DMS153 treated with DMSO at 0.1 percent for 48 hours (cell line): ENCODE results near the gene BMERB1.
"Not testable (repeated sequence)": the region's sequence is repeated elsewhere in the genome, so short reads cannot be mapped to it uniquely, and the experiment has no call there.

Source experiments
- DNase-seq: peaks from one replicate; lab custom pipeline; 2025; ENCODE audit not compliant: unreplicated experiment; lab: John Stamatoyannopoulos, UW

Gene BMERB1

DNA sequence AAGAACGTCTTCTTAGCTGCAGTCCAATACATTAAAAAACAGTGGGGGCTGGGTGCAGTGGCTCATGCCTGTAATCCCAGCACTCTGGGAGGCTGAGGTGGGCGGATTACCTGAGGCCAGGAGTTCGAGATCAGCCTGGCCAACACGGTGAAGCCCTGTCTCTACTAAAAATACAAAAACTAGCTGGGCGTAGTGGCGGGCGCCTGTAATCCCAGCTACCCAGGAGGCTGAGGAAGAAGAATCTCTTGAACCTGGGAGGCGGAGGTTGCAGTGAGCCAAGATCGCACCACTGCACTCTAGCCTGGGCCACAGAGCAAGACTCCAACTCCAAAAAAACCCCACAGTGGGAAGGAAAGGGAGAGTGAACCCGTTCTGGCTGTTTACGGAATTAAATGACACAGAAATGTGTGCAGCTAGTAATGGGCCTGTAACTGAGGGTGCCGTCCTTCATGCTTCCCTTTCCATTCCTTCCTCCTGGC lies 172.9 kb downstream of the BMERB1 start:
- not testable (repeated sequence) for DNase-seq

DNA sequence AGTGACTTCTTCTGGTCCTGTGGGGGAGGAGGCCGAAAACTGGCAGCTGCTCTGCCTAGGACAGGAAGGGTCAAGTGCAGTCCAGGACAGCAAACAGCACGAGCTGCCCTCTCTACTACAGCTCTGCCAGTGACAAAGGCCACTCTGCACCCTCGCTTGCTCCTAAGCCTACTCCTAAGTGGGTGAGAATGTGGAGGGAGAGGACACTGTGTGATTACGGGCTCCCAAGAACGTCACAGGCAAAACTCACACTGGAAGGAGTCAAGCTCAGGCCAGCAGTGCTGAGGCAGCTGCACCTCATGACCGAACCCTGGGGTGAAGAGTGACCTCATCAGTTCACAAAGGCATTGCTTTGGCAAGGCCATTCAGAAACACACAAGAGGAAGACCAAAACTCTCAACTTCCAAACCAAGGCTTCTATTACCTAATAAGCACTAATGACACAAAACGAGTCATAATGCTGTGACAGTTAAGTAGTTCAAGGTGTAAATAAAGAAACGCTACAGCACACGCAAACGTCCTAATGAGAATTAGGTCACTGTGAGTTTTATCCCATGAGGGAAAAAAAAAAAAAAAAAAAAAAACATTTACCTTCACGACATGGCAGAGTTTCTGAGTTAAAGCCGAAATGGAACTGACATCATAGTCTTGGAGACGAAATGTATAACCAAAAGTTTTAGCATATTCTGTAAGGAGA lies 173.5 kb downstream of the BMERB1 start:
- no peak for DNase-seq

- no peak for DNase-seq
These were observed 174.3 kb downstream of the BMERB1 start for GRCh38 chr16:15608398-15609285.

DNA sequence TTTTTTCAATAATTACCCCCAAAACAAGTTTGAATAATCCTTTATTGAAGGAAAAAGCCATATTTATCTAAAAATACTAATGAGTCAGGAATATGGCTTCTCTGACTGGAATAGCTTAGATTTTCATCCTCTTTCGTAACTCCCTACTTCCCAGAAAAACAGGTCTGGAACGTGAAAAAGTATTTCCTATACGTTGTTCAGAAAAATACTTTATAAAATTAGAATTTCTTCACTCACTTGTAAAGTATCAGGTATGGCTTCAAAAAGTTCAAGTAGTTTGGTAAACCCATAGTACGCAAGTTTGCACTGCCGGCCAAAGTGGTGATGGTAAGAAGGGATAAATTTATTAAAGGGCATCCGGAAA lies 174.9 kb downstream of the BMERB1 start:
- no peak for DNase-seq

DNA sequence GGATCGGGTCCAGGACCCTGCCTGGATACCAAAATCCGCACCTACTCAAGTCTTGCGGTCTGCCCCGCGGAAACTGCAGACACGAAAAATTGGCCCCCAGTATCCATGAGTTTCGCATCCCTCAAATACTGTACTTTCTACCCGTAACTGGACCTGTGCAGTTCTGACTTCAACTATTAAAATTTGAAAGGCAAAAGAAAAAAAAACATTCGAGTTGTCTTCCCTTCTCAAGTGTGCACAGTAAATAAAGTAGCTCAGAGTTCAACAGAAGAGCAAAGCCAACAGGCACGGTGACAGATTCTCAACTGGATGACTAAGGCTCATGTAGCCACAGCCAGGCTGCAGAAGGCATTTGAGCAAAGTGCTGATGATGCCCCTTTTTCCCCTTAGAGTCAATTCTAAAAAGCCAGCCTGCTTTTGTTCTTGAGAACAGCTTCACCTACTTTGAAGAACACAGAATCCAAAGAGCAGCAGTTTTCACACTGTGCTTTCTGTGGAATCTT lies 176.0 kb downstream of the BMERB1 start:
- DNase-seq, result no peak

- DNase-seq, result no peak
These were observed 177.2 kb downstream of the BMERB1 start for GRCh38 chr16:15611610-15612009.

DNA sequence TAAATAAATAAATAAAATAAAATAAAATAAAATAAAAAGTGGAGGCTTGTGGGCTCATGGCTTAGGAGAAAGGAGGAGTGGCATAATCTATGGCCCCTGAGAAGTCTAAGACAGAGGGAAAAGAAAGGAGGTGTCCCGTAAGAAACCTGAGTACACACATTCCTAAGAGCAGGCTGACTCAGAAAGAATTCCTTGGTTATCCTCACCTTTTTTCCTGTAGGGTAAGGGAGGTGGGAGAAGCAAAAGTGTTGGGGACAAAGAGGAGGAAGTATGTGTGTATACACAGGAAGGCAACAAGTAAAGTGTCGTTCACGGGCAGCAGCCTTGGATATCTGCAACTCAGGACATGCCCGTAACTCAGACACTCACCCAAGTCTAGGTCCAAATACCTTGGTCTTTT lies 179.3 kb downstream of the BMERB1 start:
- DNase-seq, result no peak

- DNase-seq, result no peak
These were observed 181.6 kb downstream of the BMERB1 start for GRCh38 chr16:15616012-15616411.

GRCh38 chr16:15616475-15617165 lies 182.2 kb downstream of the BMERB1 start:
- DNase-seq, result no peak

- no peak for DNase-seq
These were observed 183.5 kb downstream of the BMERB1 start for GRCh38 chr16:15617901-15618300.

GRCh38 chr16:15618392-15618791 lies 184.0 kb downstream of the BMERB1 start:
- no peak for DNase-seq

DNA sequence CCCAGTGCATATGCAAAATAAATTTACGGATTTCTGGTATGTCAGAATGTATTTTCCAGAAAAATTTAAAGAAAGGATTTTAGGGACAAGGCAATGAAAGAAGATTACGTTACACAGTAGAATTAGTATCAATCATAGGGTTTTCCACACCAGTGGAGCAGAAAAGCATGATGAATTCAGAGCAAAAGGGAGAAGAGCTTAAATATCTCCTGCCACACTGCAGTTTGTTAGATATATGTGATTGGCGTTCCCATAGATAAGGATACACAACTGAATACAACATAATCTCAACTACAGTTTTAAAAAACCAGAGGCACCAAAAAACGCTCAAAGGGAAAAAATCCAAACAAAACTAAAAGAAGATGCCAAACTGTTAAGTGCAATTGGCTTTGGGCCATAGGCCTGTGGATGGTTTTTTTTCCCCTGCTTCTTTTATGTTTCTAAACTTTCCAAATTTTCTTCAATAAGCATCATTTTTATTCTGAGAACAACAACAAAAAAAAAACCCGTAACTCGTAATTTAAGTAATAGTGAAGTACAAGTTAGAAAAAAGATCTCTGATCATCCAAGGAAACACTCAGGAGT lies 186.3 kb downstream of the BMERB1 start:
- DNase-seq, result no peak

GRCh38 chr16:15621456-15621855 lies 187.1 kb downstream of the BMERB1 start:
- DNase-seq, result no peak

GRCh38 chr16:15621889-15622288 lies 187.5 kb downstream of the BMERB1 start:
- no peak for DNase-seq

- DNase-seq, result no peak
These were observed 197.5 kb downstream of the BMERB1 start for GRCh38 chr16:15631730-15632409.

DNA sequence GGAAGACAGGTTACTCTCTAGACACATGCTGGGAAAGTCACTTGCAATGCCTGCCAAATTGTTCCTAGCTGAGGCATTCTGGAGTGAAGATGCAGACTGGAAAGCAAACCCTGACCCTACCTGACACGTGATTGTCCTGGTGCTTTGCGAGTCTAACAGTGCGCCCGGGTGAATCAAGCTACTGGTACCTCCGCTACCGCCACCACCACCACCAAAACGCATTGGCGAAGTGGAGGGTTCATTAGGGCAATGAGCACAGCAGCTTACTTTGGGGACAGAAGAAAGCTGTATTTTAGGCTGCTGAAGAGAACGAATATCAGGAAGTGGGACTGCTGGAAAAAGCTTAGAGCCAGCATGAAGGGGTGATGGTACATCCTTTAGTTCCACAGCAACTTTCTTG lies 201.5 kb downstream of the BMERB1 start:
- DNase-seq, result no peak

DNA sequence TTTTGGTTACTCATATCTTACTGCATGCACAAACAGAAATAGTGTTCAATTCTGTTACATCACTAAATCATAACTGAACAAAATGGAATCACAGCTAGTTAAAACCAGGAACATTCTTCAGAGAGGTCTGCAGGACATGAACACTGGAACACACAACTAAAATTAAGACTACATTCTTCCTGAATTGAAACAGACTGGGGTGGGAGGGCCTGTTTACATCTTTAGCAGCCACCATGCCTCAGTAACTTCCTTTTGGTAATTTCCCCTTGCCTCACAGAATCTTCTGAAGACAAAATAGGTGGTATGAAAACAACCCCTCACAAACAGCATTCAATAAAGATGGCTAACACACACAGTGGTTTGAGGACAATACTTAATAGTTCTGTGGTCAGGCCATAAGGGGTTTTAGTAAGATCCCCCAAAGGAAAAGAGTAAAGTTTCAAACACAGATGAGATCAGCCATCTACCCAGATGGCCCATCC lies 202.0 kb downstream of the BMERB1 start:
- DNase-seq, result no peak
